HepG2 (cell line): ENCODE measurements around the gene PIGA. TPM values are rescaled to one million over a fixed set of nuclear protein-coding genes. Genes with fewer than 3 reads are reported as not detected.

Experiments
- ATAC-seq: fragments of 200-7000 bp; cut with Tn5 transposase; 3 replicates; pipeline ENCODE4 v1.9.1; 2020; ENCODE audit warnings: mild to moderate bottlenecking, moderate library complexity
- BruUV-seq: library from RNA; stranded (reverse); fragments of 400-500 nt; replicated peaks from 2 replicates; lab custom pipeline; 2021; lab: Mats Ljungman, UMichigan
- CTCF ChIA-PET: fragments of 300-600 bp; formaldehyde crosslinking; extraction: SDS; loops from one replicate; lab custom pipeline; 2021; ENCODE audit warnings: low total read pairs, inconsistent platforms, low intra/inter-chr PET ratio; lab: Yijun Ruan, JAX
- POLR2A ChIA-PET: fragments of 350-600 bp; sonication (Branson Sonifier 250); formaldehyde crosslinking; loops from one replicate; lab custom pipeline; 2020; ENCODE audit warnings: antibody characterized with exemption, inconsistent platforms; lab: Yijun Ruan, JAX
- DNase-seq: peaks from one replicate; pipeline ENCODE4 v3.0.0-alpha.2; 2015; ENCODE audit warnings: low spot score
- FAIRE-seq: peaks from 3 replicates; lab custom pipeline; 2011; peaks lifted over from hg19 to GRCh38; lab: Jason Lieb, UNC
- H2AFZ ChIP-seq: one replicate; pipeline ENCODE4 v1.6.1; 2011; ENCODE audit warnings: low read length, inconsistent platforms
- H3K27ac ChIP-seq: fragments of 300-600 bp; 3 replicates; pipeline ENCODE4 v1.8.0; 2011; ENCODE audit warnings: mixed run types, mild to moderate bottlenecking, mixed read lengths, low read length, inconsistent platforms; ENCODE audit not compliant: insufficient read depth; ENCODE audit errors: extremely low read length
- H3K27me3 ChIP-seq, 2 experiments: fragments of 200-600 bp in 1 of 2; 2 replicates in 1 of 2; 3 replicates in 1 of 2; pipeline versions ENCODE4 v1.6.0 to v1.8.0; 2011; ENCODE audit warnings: low read length in 2 of 2, mild to moderate bottlenecking in 2 of 2, moderate library complexity in 2 of 2, inconsistent platforms in 1 of 2; ENCODE audit not compliant: insufficient read depth in 2 of 2, control insufficient read depth in 1 of 2
- H3K36me3 ChIP-seq, 2 experiments: fragments of 200-600 bp in 1 of 2; replicated peaks in 1 of 2; 2 replicates in 1 of 2; 3 replicates in 1 of 2; pipeline versions ENCODE4 v1.5.1 to v1.8.0; 2011; ENCODE audit warnings: low read length in 2 of 2, inconsistent platforms in 1 of 2; ENCODE audit not compliant: insufficient read depth in 2 of 2, control insufficient read depth in 1 of 2
- H3K4me1 ChIP-seq: 2 replicates; pipeline ENCODE4 v1.5.1; 2012; ENCODE audit warnings: low read length, inconsistent platforms; ENCODE audit not compliant: insufficient read depth
- H3K4me2 ChIP-seq: 2 replicates; pipeline ENCODE4 v1.6.0; 2011; ENCODE audit warnings: low read depth, low read length, inconsistent platforms
- H3K4me3 ChIP-seq, 3 experiments: fragments of 200-600 bp in 1 of 3; sonication (generic), shearing (Covaris generic) in 1 of 3; replicated peaks in 1 of 3; 2 replicates each; pipeline ENCODE4 v1.5.1; 2011 to 2016; ENCODE audit warnings: low read length in 3 of 3, inconsistent platforms in 2 of 3, low read depth in 2 of 3, mild to moderate bottlenecking in 2 of 3, control low read depth in 1 of 3, mixed read lengths in 1 of 3; ENCODE audit not compliant: insufficient read depth in 1 of 3
- H3K79me2 ChIP-seq: one replicate; pipeline ENCODE4 v1.6.1; 2011; ENCODE audit warnings: low read length, inconsistent platforms; ENCODE audit not compliant: insufficient read depth
- H3K9ac ChIP-seq: 2 replicates; pipeline ENCODE4 v1.6.0; 2011; ENCODE audit warnings: mild to moderate bottlenecking, low read depth, low read length, inconsistent platforms; ENCODE audit not compliant: insufficient read depth
- H3K9me3 ChIP-seq: 2 replicates; pipeline ENCODE4 v1.5.1; 2012; ENCODE audit warnings: mild to moderate bottlenecking, low read length
- H4K20me1 ChIP-seq: 2 replicates; pipeline ENCODE4 v1.6.0; 2011; ENCODE audit warnings: inconsistent platforms, mild to moderate bottlenecking, low read length, moderate library complexity; ENCODE audit not compliant: insufficient read depth
- KAT2B ChIP-seq: fragments of 150-350 bp; IDR thresholded peaks from 2 replicates; pipeline ENCODE4 v1.6.1; 2014; ENCODE audit warnings: low read depth, low read length, borderline replicate concordance
- NAIF1 ChIP-seq: sonication (generic); formaldehyde crosslinking; IDR thresholded peaks from 2 replicates; pipeline ENCODE4 v1.5.0; 2020; ENCODE audit warnings: mild to moderate bottlenecking, missing genetic modification reagents, borderline replicate concordance
- ZNF34 ChIP-seq: sonication (generic); formaldehyde crosslinking; IDR thresholded peaks from 2 replicates; pipeline ENCODE4 v1.4.0; 2020; ENCODE audit warnings: mild to moderate bottlenecking, missing genetic modification reagents, borderline replicate concordance
- WGBS: methylation state at CpG from one replicate; pipeline ENCODE4 v1.1.6; 2017; ENCODE audit warnings: low lambda C conversion rate; 5-methylcytosine and 5-hydroxymethylcytosine counted together
- in situ Hi-C: cut with HindIII; loops from 2 replicates; pipeline ENCODE4 v1.10.0; 2017; ENCODE audit warnings: low pct_unique_long_range_greater_than_20kb; ENCODE audit not compliant: extremely low pct_ligation_motif_present
- intact Hi-C: fragments of 100-400 bp; cut with micrococcal nuclease; formaldehyde crosslinking; loops from one replicate; pipeline ENCODE4 v1.10.0; 2022; ENCODE audit not compliant: unreplicated experiment
- polyA plus RNA-seq, 8 experiments: library from polyadenylated mRNA; depleted of rRNA in 3 of 8; stranded (reverse) in 7 of 8; unstranded in 1 of 8; fragments of >200 nt; fragmentation: Illumina TruSeq in 4 of 8; extraction: Trizol in 4 of 8; gene quantifications; 2 replicates each; pipeline versions ENCODE4 v1.2.1 to v1.2.3, GENCODE V29; 2011 to 2016; ENCODE audit warnings: low read depth in 4 of 8, missing spikeins in 1 of 8, mixed read lengths in 1 of 8; ENCODE audit not compliant: insufficient read depth in 1 of 8
- total RNA-seq, 5 experiments: library from RNA; depleted of rRNA; stranded (reverse); fragments of >200 nt; fragmentation: Illumina TruSeq; extraction: Trizol; gene quantifications; 2 replicates each; pipeline ENCODE4 v1.2.3, GENCODE V29; 2016; ENCODE audit warnings: low read depth in 1 of 5
- TF ChIP-seq, protein P1 (sequence below): sonication (generic); formaldehyde crosslinking; conservative IDR thresholded peaks from 2 replicates; pipeline ENCODE4 v1.4.0; 2020; ENCODE audit warnings: mild to moderate bottlenecking, missing genetic modification reagents, moderate library complexity
- TF ChIP-seq, protein P2 (sequence below): sonication (generic); formaldehyde crosslinking; IDR thresholded peaks from 2 replicates; pipeline ENCODE4 v1.5.0; 2020; ENCODE audit warnings: mild to moderate bottlenecking, missing genetic modification reagents, moderate library complexity
- TF ChIP-seq, protein P3 (sequence below): sonication (generic); formaldehyde crosslinking; IDR thresholded peaks from 2 replicates; pipeline ENCODE4 v1.8.0; 2022; ENCODE audit warnings: mild to moderate bottlenecking, missing genetic modification reagents, borderline replicate concordance
- TF ChIP-seq, protein P4 (sequence below), 2 experiments: sonication (generic) in 1 of 2; formaldehyde crosslinking in 1 of 2; IDR thresholded peaks; 2 replicates each; pipeline versions ENCODE4 v1.4.0 to v1.6.1; 2016 to 2020; ENCODE audit warnings: borderline replicate concordance in 1 of 2, low read depth in 1 of 2, mild to moderate bottlenecking in 1 of 2, missing genetic modification reagents in 1 of 2

The PIGA gene
- total and polyA plus RNA-seq, 2 of the 13 experiments (the other 11 are each of a cell fraction or from before 2014, with no cell fraction given): 6.0 to 13.0 TPM

DNA sequence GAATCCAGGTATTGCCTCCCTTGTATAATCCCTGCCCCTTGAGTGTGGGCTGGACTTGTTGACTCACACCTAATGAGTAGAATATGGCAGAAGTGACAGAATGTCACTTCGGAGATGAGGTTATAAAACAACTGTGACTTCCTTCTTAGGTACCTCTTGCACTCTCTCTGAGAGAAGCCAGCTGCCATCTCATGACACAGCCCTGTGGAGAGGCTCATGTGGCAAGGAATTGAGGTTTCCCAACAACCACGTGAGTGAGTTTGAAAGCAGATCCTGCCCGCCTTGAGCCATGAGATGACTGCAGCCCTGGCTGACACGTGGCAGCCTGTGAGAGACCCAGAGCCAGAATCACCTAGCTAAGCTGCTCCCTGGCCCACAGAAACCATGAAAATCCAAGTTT is 33.4 kb downstream of the PIGA start (continued):
- TF ChIP-seq, protein P1, sequence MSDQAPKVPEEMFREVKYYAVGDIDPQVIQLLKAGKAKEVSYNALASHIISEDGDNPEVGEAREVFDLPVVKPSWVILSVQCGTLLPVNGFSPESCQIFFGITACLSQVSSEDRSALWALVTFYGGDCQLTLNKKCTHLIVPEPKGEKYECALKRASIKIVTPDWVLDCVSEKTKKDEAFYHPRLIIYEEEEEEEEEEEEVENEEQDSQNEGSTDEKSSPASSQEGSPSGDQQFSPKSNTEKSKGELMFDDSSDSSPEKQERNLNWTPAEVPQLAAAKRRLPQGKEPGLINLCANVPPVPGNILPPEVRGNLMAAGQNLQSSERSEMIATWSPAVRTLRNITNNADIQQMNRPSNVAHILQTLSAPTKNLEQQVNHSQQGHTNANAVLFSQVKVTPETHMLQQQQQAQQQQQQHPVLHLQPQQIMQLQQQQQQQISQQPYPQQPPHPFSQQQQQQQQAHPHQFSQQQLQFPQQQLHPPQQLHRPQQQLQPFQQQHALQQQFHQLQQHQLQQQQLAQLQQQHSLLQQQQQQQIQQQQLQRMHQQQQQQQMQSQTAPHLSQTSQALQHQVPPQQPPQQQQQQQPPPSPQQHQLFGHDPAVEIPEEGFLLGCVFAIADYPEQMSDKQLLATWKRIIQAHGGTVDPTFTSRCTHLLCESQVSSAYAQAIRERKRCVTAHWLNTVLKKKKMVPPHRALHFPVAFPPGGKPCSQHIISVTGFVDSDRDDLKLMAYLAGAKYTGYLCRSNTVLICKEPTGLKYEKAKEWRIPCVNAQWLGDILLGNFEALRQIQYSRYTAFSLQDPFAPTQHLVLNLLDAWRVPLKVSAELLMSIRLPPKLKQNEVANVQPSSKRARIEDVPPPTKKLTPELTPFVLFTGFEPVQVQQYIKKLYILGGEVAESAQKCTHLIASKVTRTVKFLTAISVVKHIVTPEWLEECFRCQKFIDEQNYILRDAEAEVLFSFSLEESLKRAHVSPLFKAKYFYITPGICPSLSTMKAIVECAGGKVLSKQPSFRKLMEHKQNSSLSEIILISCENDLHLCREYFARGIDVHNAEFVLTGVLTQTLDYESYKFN (CRISPR knock-in tag): no peak
- TF ChIP-seq, all 625 proteins: peak for 0

DNA sequence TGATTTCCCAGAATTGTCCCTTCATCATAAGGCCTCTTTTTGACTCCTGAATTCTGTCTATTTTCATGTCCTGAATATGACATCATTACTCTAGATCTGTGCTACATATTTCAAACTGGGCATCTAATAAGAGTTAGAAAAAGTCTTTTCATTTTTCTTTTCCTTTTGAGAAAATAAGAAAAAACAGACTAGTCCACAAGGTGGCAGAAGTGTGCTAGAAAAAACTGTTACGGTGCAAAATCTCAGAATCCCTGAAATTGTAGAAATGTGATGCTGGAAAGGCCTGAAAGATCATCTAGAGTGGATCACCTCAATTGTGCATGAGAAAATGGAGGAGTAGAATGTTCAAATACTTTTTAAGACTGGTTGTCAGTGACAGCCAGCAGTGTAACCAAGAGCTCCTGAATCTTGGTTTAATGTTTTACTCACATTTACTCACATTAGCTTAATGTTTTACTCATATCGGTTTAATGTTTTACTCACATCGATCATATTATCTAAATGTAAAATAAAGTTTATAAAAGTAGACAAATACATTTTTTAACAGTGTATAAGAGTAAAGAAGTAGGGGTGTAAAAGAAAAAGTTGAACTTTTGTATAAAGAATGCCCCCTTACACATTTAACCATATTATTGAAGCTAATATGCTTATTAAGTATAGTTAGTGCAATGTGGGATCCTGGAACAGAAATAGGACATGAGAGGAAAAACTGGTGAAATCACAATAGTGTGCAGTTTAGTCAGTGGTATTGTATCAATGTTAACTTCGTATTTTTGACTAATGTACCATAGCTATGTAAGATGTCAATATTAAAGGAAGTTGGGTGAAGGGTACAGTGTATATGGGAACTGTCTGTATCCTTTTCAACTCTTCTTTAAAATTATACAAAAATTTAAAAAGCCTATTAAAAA is 35.1 kb downstream of the PIGA start:
- peak overlapping the region; percentile 51 for H3K4me2 ChIP-seq
- no peaks in the 10 kb centered on the region for H3K36me3 ChIP-seq
- no peak overlapping the region for H3K27ac ChIP-seq
- H4K20me1 ChIP-seq: no peaks in the 10 kb centered on the region
- FAIRE-seq: peak; percentile 67
- no peaks in the 10 kb centered on the region for H3K9me3 ChIP-seq
- 5% methylated on average over 4 of the region's 4 CpGs for WGBS
- BruUV-seq: no TSS peak
- no peaks in the 10 kb centered on the region for H3K79me2 ChIP-seq
- peak; percentile 7 for DNase-seq
- peak overlapping the region in 1 of 3 experiments; percentile 41; a peak in 1 of 6 replicates for H3K4me3 ChIP-seq
- in situ Hi-C loops: no loop called here
- ChIA-PET CTCF (no interaction called here), POLR2A (no interaction called here)
- no peak overlapping the region for H3K9ac ChIP-seq
- no peaks in the 10 kb centered on the region for H3K27me3 ChIP-seq
- no peak overlapping the region for H2AFZ ChIP-seq
- peaks cover 28% of the 10 kb centered on the region; the same call in 1 of the 2 replicates for H3K4me1 ChIP-seq
- peak; percentile 88 for ATAC-seq
- intact Hi-C loops: no loop called here
- no peak for TF ChIP-seq KAT2B
- TF ChIP-seq, protein P2, sequence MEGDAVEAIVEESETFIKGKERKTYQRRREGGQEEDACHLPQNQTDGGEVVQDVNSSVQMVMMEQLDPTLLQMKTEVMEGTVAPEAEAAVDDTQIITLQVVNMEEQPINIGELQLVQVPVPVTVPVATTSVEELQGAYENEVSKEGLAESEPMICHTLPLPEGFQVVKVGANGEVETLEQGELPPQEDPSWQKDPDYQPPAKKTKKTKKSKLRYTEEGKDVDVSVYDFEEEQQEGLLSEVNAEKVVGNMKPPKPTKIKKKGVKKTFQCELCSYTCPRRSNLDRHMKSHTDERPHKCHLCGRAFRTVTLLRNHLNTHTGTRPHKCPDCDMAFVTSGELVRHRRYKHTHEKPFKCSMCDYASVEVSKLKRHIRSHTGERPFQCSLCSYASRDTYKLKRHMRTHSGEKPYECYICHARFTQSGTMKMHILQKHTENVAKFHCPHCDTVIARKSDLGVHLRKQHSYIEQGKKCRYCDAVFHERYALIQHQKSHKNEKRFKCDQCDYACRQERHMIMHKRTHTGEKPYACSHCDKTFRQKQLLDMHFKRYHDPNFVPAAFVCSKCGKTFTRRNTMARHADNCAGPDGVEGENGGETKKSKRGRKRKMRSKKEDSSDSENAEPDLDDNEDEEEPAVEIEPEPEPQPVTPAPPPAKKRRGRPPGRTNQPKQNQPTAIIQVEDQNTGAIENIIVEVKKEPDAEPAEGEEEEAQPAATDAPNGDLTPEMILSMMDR: peak; percentile 38
- TF ChIP-seq, protein P3, sequence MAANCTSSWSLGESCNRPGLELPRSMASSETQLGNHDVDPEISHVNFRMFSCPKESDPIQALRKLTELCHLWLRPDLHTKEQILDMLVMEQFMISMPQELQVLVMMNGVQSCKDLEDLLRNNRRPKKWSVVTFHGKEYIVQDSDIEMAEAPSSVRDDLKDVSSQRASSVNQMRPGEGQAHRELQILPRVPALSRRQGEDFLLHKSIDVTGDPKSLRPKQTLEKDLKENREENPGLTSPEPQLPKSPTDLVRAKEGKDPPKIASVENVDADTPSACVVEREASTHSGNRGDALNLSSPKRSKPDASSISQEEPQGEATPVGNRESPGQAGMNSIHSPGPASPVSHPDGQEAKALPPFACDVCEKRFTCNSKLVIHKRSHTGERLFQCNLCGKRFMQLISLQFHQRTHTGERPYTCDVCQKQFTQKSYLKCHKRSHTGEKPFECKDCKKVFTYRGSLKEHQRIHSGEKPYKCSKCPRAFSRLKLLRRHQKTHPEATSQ (CRISPR knock-in tag): no peak
- TF ChIP-seq, protein P4, sequence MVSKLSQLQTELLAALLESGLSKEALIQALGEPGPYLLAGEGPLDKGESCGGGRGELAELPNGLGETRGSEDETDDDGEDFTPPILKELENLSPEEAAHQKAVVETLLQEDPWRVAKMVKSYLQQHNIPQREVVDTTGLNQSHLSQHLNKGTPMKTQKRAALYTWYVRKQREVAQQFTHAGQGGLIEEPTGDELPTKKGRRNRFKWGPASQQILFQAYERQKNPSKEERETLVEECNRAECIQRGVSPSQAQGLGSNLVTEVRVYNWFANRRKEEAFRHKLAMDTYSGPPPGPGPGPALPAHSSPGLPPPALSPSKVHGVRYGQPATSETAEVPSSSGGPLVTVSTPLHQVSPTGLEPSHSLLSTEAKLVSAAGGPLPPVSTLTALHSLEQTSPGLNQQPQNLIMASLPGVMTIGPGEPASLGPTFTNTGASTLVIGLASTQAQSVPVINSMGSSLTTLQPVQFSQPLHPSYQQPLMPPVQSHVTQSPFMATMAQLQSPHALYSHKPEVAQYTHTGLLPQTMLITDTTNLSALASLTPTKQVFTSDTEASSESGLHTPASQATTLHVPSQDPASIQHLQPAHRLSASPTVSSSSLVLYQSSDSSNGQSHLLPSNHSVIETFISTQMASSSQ (IDR thresholded peaks at IDR 0.05; ENCODE audit: low read depth): peak; percentile 79; the same call in 1 of the 2 replicates
- TF ChIP-seq, protein P4 (CRISPR knock-in tag; IDR thresholded peaks at IDR 0.05; ENCODE audit: borderline replicate concordance): 0 out of 2 replicates have a peak, but pooled peaks have one; percentile 39
- no peak for TF ChIP-seq ZNF34
- TF ChIP-seq NAIF1: no peak
